Smooth muscle cell (in vitro differentiated cells): ENCODE measurements around the gene FREM2. TPM values are rescaled to one million over a fixed set of nuclear protein-coding genes. Genes with fewer than 3 reads are reported as not detected.

ENCODE experiments used
- DNase-seq: peaks from one replicate; lab custom pipeline; 2025; ENCODE audit not compliant: unreplicated experiment; lab: John Stamatoyannopoulos, UW
- H2AFZ ChIP-seq: fragments of 200-600 bp; sonication (generic); 2 replicates; pipeline ENCODE4 v1.6.0; 2016; ENCODE audit warnings: antibody characterized with exemption, low read depth, mild to moderate bottlenecking
- H3F3A ChIP-seq: fragments of 200-600 bp; sonication (generic); 2 replicates; pipeline ENCODE4 v1.6.0; 2017; ENCODE audit warnings: antibody characterized with exemption, low read depth
- H3K27ac ChIP-seq: fragments of 200-600 bp; sonication (generic); 2 replicates; pipeline ENCODE4 v1.5.1; 2016; ENCODE audit warnings: low read depth, mild to moderate bottlenecking
- H3K27me3 ChIP-seq: fragments of 200-600 bp; sonication (generic); 2 replicates; pipeline ENCODE4 v1.6.1; 2016; ENCODE audit warnings: low read depth, mild to moderate bottlenecking
- H3K36me3 ChIP-seq: fragments of 200-600 bp; sonication (generic); 2 replicates; pipeline ENCODE4 v1.5.1; 2016; ENCODE audit warnings: low read depth
- H3K4me1 ChIP-seq: fragments of 200-600 bp; sonication (generic); 2 replicates; pipeline ENCODE4 v1.5.1; 2016; ENCODE audit warnings: low read depth
- H3K4me2 ChIP-seq: fragments of 200-600 bp; sonication (generic); 2 replicates; pipeline ENCODE4 v1.6.0; 2016; ENCODE audit warnings: mild to moderate bottlenecking
- H3K4me3 ChIP-seq: fragments of 200-600 bp; sonication (generic); 2 replicates; pipeline ENCODE4 v1.5.1; 2016; ENCODE audit warnings: mild to moderate bottlenecking
- H3K79me2 ChIP-seq: fragments of 200-600 bp; sonication (generic); 2 replicates; pipeline ENCODE4 v1.6.0; 2016; ENCODE audit warnings: low read depth, mild to moderate bottlenecking
- H3K9ac ChIP-seq: fragments of 200-600 bp; sonication (generic); 2 replicates; pipeline ENCODE4 v1.6.0; 2016; ENCODE audit warnings: low read depth
- H3K9me3 ChIP-seq: fragments of 200-600 bp; sonication (generic); replicated peaks from 2 replicates; pipeline ENCODE4 v1.5.1; 2016; ENCODE audit warnings: low read depth
- H4K20me1 ChIP-seq: fragments of 200-600 bp; sonication (generic); 2 replicates; pipeline ENCODE4 v1.6.0; 2016; ENCODE audit warnings: low read depth
- WGBS: methylation state at CpG from one replicate; pipeline ENCODE4 v1.1.7; 2016; ENCODE audit warnings: low lambda C conversion rate; 5-methylcytosine and 5-hydroxymethylcytosine counted together
- polyA plus RNA-seq: library from polyadenylated mRNA; unstranded; fragments of >200 nt; fragmentation: Nextera tagmentation; extraction: Ambion mirVana; gene quantifications from 2 replicates; pipeline ENCODE4 v1.2.1, GENCODE V29; 2016
- total RNA-seq: library from RNA; depleted of rRNA; stranded (reverse); fragments of >200 nt; gene quantifications from 2 replicates; pipeline ENCODE4 v1.2.3, GENCODE V29; 2014
- TF ChIP-seq, protein P1 (sequence below): fragments of 200-600 bp; sonication (generic); IDR thresholded peaks from 2 replicates; pipeline ENCODE4 v1.5.1; 2017; ENCODE audit warnings: borderline replicate concordance, mild to moderate bottlenecking, antibody characterized with exemption; ENCODE audit not compliant: insufficient read depth, poor library complexity, severe bottlenecking

Gene FREM2
- total and polyA plus RNA-seq, 2 experiments from 2014 or later = 2.7 TPM; not detected in 1

DNA sequence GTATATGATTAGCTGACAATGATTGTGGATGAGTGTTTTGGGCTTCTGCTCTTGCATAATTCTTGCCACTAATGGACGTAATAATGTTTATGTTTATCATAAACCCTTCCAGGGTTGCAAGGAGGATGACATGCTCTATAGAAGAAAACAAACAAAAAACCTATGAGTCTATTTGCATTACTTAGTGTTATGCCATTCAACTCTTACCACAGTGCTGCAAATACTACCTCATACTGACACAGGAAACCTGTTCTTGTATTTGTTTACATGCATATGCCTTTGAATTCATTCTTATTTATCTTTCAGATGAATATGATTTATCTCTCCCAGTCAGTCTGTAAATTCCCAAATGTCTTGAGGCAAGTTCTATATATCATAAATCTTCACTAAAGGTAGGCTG is 39.6 kb upstream of the FREM2 start:
- Histone ChIP-seq H3K79me2 (no peaks in the 10 kb centered on the region), H3K4me1 (no peaks in the 10 kb centered on the region), H3K36me3 (no peaks in the 10 kb centered on the region), H3K27ac (no peak overlapping the region), H3F3A (no peaks in the 10 kb centered on the region), H3K9me3 (no peaks in the 10 kb centered on the region), H3K4me3 (no peak overlapping the region), H3K4me2 (no peak overlapping the region), H3K9ac (no peak overlapping the region), H3K27me3 (no peaks in the 10 kb centered on the region), H2AFZ (no peak overlapping the region), H4K20me1 (no peaks in the 10 kb centered on the region)
- TF ChIP-seq, protein P1, sequence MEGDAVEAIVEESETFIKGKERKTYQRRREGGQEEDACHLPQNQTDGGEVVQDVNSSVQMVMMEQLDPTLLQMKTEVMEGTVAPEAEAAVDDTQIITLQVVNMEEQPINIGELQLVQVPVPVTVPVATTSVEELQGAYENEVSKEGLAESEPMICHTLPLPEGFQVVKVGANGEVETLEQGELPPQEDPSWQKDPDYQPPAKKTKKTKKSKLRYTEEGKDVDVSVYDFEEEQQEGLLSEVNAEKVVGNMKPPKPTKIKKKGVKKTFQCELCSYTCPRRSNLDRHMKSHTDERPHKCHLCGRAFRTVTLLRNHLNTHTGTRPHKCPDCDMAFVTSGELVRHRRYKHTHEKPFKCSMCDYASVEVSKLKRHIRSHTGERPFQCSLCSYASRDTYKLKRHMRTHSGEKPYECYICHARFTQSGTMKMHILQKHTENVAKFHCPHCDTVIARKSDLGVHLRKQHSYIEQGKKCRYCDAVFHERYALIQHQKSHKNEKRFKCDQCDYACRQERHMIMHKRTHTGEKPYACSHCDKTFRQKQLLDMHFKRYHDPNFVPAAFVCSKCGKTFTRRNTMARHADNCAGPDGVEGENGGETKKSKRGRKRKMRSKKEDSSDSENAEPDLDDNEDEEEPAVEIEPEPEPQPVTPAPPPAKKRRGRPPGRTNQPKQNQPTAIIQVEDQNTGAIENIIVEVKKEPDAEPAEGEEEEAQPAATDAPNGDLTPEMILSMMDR = no peak
- 63% methylated on average over 1 of the region's 1 CpG for WGBS
- no peak for DNase-seq

DNA sequence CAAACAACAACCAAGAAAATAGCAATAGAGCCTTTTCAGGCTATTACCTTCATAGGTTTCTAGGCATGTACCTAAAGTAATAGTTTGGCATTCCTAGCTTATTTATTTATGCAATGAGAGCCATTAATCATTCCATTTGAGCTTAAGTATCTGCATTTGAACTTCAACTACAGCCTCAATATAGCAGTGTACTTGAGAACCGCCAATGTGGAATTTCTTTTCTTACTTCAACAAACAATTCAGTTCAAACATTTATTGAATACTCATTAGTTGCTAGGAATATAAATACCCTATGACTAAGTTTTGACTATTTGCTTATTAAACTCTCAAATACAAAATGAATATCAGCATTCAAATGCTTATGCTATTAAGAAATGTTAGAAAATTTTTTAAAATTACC is 38.0 kb upstream of the FREM2 start:
- 97% methylated on average over 1 of the region's 1 CpG for WGBS
- Histone ChIP-seq H3K79me2 (no peaks in the 10 kb centered on the region), H3K27me3 (no peaks in the 10 kb centered on the region), H3F3A (no peaks in the 10 kb centered on the region), H3K4me1 (no peaks in the 10 kb centered on the region), H3K4me2 (no peak overlapping the region), H3K9me3 (no peaks in the 10 kb centered on the region), H2AFZ (no peak overlapping the region), H3K9ac (no peak overlapping the region), H3K27ac (no peak overlapping the region), H4K20me1 (no peaks in the 10 kb centered on the region), H3K4me3 (no peak overlapping the region), H3K36me3 (no peaks in the 10 kb centered on the region)
- TF ChIP-seq, protein P1 = no peak
- DNase-seq = no peak

DNA sequence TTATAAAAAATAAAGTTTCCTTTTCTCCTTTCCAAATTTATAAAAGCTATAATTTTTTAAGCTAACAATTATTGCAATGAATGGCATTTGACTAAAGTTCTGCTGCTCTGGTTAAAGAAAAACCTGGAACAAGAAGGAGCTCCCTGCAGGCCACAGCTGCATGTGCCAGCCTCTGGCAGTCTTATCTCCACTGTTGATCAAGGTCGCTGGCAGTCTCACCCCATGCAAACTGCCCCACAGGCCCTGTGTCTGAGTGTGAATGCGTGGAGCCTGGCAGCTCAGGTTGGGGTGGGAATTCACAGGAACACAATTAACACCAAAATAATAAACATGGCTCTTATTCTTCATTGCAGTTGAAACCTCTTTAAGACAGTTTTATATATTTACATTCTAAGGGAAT is 30.2 kb upstream of the FREM2 start:
- TF ChIP-seq, protein P1 = no peak
- no peaks in the 10 kb centered on the region for H3K79me2 ChIP-seq
- WGBS = 75% methylated on average over 2 of the region's 2 CpGs

DNA sequence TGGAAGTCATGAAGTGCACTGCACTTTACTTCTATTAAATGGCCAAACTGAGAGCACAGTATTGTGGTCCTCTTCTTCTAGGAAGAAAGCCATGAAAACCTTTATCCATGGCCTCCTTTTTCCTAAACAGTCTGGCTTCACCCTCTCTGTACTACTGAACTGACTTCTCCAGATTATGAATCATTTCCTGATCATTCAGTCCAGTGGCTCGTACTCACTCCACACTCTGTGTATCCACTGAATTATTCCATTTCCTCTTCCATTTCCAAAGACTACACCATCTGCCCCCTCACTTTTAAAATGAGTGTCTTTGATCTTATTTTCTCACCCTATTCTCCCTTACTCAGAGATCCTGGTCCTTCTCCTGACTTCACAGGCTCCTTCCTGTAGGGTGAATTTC is 29.7 kb upstream of the FREM2 start:
- H3K79me2 ChIP-seq = no peaks in the 10 kb centered on the region
- no peaks in the 10 kb centered on the region for H3K27me3 ChIP-seq
- H3K9ac ChIP-seq = no peak overlapping the region
- peaks cover 12% of the 10 kb centered on the region for H3F3A ChIP-seq
- no peak for DNase-seq
- H3K4me2 ChIP-seq = no peak overlapping the region
- peak overlapping the region; percentile 67 for H2AFZ ChIP-seq
- H4K20me1 ChIP-seq = no peaks in the 10 kb centered on the region
- H3K9me3 ChIP-seq = no peaks in the 10 kb centered on the region
- no peak overlapping the region for H3K4me3 ChIP-seq
- WGBS = 18% methylated on average over 1 of the region's 1 CpG
- TF ChIP-seq, protein P1 = no peak
- peaks cover 4% of the 10 kb centered on the region for H3K4me1 ChIP-seq
- H3K27ac ChIP-seq = peak overlapping the region; percentile 61
- no peaks in the 10 kb centered on the region for H3K36me3 ChIP-seq

More for the DNA sequence above, 30.2 kb upstream of the FREM2 start:
- H3K4me3 ChIP-seq = no peak overlapping the region
- no peaks in the 10 kb centered on the region for H3K4me1 ChIP-seq
- no peaks in the 10 kb centered on the region for H3K36me3 ChIP-seq
- H3K27me3 ChIP-seq = no peaks in the 10 kb centered on the region
- H3K9ac ChIP-seq = no peak overlapping the region
- no peak overlapping the region for H3K4me2 ChIP-seq
- H4K20me1 ChIP-seq = no peaks in the 10 kb centered on the region
- peak overlapping the region; percentile 61 for H3K27ac ChIP-seq
- H3F3A ChIP-seq = peaks cover 12% of the 10 kb centered on the region
- H2AFZ ChIP-seq = peak overlapping the region; percentile 67
- no peaks in the 10 kb centered on the region for H3K9me3 ChIP-seq
- no peak for DNase-seq
